Neuronal stem cell (in vitro differentiated cells): ENCODE measurements around the gene IBTK.

Experiments used
- DNase-seq: peaks from one replicate; pipeline ENCODE4 v3.0.0-alpha.2; 2013; ENCODE audit warnings: low spot score
- H2AFZ ChIP-seq: one replicate; pipeline ENCODE4 v1.6.1; 2013; ENCODE audit warnings: mild to moderate bottlenecking, low read length, inconsistent platforms
- H2AK5ac ChIP-seq: 2 replicates; pipeline ENCODE4 v1.6.1; 2013; ENCODE audit warnings: low read depth, mild to moderate bottlenecking, inconsistent platforms, low read length, moderate library complexity, mixed read lengths
- H2BK120ac ChIP-seq: 2 replicates; pipeline ENCODE4 v1.6.1; 2013; ENCODE audit warnings: low read depth, mild to moderate bottlenecking, inconsistent platforms, low read length, moderate library complexity, mixed read lengths
- H2BK12ac ChIP-seq: one replicate; pipeline ENCODE4 v1.6.1; 2013; ENCODE audit warnings: low read length, inconsistent platforms
- H2BK15ac ChIP-seq: 2 replicates; pipeline ENCODE4 v1.6.1; 2013; ENCODE audit warnings: mild to moderate bottlenecking, low read length, inconsistent platforms, mixed read lengths
- H2BK5ac ChIP-seq: one replicate; pipeline ENCODE4 v1.6.1; 2013; ENCODE audit warnings: inconsistent platforms, mild to moderate bottlenecking, low read length, moderate library complexity
- H3K14ac ChIP-seq: one replicate; pipeline ENCODE4 v1.6.1; 2013; ENCODE audit warnings: low read length, inconsistent platforms
- H3K18ac ChIP-seq: 2 replicates; pipeline ENCODE4 v1.6.1; 2013; ENCODE audit warnings: low read length, inconsistent platforms
- H3K23ac ChIP-seq: 2 replicates; pipeline ENCODE4 v1.6.1; 2013; ENCODE audit warnings: low read depth, mild to moderate bottlenecking, mixed read lengths, low read length, inconsistent platforms; ENCODE audit not compliant: poor library complexity
- H3K27ac ChIP-seq: replicated peaks from 3 replicates; pipeline ENCODE4 v1.5.1; 2013; ENCODE audit warnings: low read length, inconsistent platforms
- H3K27me3 ChIP-seq, 3 experiments: 2 replicates each; pipeline ENCODE4 v1.6.1; 2013; ENCODE audit warnings: low read length in 3 of 3, mild to moderate bottlenecking in 2 of 3, inconsistent platforms in 1 of 3, low read depth in 1 of 3, mixed read lengths in 1 of 3, moderate library complexity in 1 of 3; ENCODE audit not compliant: control insufficient read depth in 3 of 3, insufficient read depth in 3 of 3
- H3K36me3 ChIP-seq, 2 donors: replicated peaks in 1 of 2; 2 replicates each; pipeline ENCODE4 v1.6.1; 2013; ENCODE audit warnings: low read length in 2 of 2; ENCODE audit not compliant: control insufficient read depth in 2 of 2, insufficient read depth in 2 of 2
- H3K4ac ChIP-seq: 2 replicates; pipeline ENCODE4 v1.6.1; 2013; ENCODE audit warnings: inconsistent platforms, mild to moderate bottlenecking, low read length, moderate library complexity
- H3K4me1 ChIP-seq, 2 donors: 1 replicate in 1 of 2; 2 replicates in 1 of 2; pipeline ENCODE4 v1.6.1; 2013; ENCODE audit warnings: low read length in 2 of 2, low read depth in 1 of 2; ENCODE audit not compliant: control insufficient read depth in 2 of 2, insufficient read depth in 1 of 2
- H3K4me2 ChIP-seq: one replicate; pipeline ENCODE4 v1.6.1; 2013; ENCODE audit warnings: mild to moderate bottlenecking, low read length, inconsistent platforms; ENCODE audit not compliant: insufficient read depth, poor library complexity, severe bottlenecking
- H3K4me3 ChIP-seq, 2 donors: 2 replicates each; pipeline ENCODE4 v1.5.1; 2013; ENCODE audit warnings: low read length in 2 of 2, mild to moderate bottlenecking in 2 of 2, inconsistent platforms in 1 of 2, moderate library complexity in 1 of 2
- H3K79me1 ChIP-seq: one replicate; pipeline ENCODE4 v1.6.1; 2013; ENCODE audit warnings: low read depth, mild to moderate bottlenecking, inconsistent platforms, low read length, moderate library complexity
- H3K9ac ChIP-seq: one replicate; pipeline ENCODE4 v1.6.1; 2013; ENCODE audit warnings: mild to moderate bottlenecking, low read depth, low read length, inconsistent platforms; ENCODE audit not compliant: poor library complexity
- H3K9me3 ChIP-seq, 2 donors: replicated peaks in 1 of 2; 2 replicates each; pipeline versions ENCODE3 to v1.6.1; 2013; ENCODE audit warnings: low read length in 2 of 2, mild to moderate bottlenecking in 2 of 2, inconsistent platforms in 1 of 2, low read depth in 1 of 2, mixed read lengths in 1 of 2, moderate library complexity in 1 of 2; ENCODE audit not compliant: control insufficient read depth in 2 of 2, insufficient read depth in 1 of 2
- H4K8ac ChIP-seq: one replicate; pipeline ENCODE4 v1.6.1; 2013; ENCODE audit warnings: low read depth, mild to moderate bottlenecking, inconsistent platforms, low read length, moderate library complexity
- H4K91ac ChIP-seq: one replicate; pipeline ENCODE4 v1.6.1; 2013; ENCODE audit warnings: low read length, low read depth, mild to moderate bottlenecking, inconsistent platforms; ENCODE audit not compliant: poor library complexity
- WGBS, 2 donors: extraction: QIAGEN DNeasy Blood & Tissue Kit; methylation state at CpG; one replicate each; pipeline ENCODE4 v1.1.7; 2013; ENCODE audit warnings: missing lambda C conversion rate in 2 of 2, mixed read lengths in 1 of 2; ENCODE audit not compliant: insufficient read length in 2 of 2, insufficient replicate concordance in 1 of 2; ENCODE audit errors: extremely low coverage in 2 of 2; 5-methylcytosine and 5-hydroxymethylcytosine counted together

IBTK gene

DNA sequence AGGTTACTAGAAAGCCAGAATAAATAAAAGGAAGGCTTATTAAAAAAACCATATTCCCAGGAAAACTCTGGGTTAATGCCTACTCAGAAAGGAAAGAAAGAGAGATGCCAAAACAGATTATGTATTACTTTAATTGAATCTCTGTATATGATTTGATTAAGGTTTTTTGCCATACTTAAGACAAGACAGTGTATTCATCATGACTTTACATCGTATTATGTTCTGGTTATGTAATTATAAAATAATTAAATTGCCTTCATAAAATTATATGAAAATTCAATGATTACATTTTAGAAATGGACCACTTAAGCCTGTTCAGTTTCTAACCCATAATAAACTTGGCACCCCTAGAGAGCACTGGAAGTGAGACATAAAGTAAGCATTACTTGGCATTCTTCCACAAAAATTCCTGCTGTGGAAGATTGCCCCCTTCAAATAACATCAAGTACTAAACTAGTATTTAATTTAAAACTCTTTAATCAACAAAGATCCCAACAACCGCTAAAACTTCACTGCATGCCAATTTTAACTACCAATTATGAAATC is 20.8 kb upstream of the IBTK start:
- H3K27me3 ChIP-seq = no peaks in the 10 kb centered on the region
- H2AK5ac ChIP-seq = no peak overlapping the region
- H2BK5ac ChIP-seq = no peak overlapping the region
- no peak overlapping the region for H2AFZ ChIP-seq
- no peak overlapping the region for H3K4me3 ChIP-seq
- H3K14ac ChIP-seq = no peak overlapping the region
- no peaks in the 10 kb centered on the region for H3K36me3 ChIP-seq
- no peak overlapping the region for H4K91ac ChIP-seq
- WGBS, 2 donors = 100% methylated on average over 1 of the region's 2 CpGs; no CpG with 5 or more reads in 1 of the 2 donors
- H3K9me3 ChIP-seq = no peaks in the 10 kb centered on the region
- H3K4me1 ChIP-seq = peaks cover 0 to 7% of the 10 kb centered on the region in 2 donors
- no peak overlapping the region for H3K4me2 ChIP-seq
- no peak overlapping the region for H3K9ac ChIP-seq
- H3K23ac ChIP-seq = no peak overlapping the region
- DNase-seq = no peak
- H3K4ac ChIP-seq = no peak overlapping the region
- H3K18ac ChIP-seq = no peak overlapping the region
- H2BK12ac ChIP-seq = no peak overlapping the region
- no peak overlapping the region for H3K27ac ChIP-seq
- no peak overlapping the region for H2BK15ac ChIP-seq
- H3K79me1 ChIP-seq = no peaks in the 10 kb centered on the region
- H4K8ac ChIP-seq = no peak overlapping the region
- H2BK120ac ChIP-seq = no peak overlapping the region

DNA sequence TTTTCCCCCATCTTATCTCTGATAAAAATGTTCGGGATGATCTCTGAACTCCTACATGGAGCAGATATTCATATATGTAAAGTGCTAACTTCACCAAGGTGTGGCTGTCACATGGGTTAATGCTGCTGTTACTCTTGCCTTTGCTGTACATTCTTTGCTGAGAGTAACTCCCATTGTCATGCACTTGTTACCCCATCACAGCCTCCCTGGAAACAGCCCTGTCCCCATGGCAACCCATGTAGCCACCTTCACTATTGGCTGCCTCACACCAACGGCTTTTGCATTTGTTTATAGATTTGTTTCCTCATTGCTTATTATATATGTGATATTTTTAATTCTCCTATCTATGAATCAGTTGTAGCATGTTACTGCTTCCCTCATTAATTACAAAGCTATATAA is 17.3 kb upstream of the IBTK start:
- no peaks in the 10 kb centered on the region for H3K79me1 ChIP-seq
- H3K27me3 ChIP-seq = no peaks in the 10 kb centered on the region
- WGBS, 2 donors = no CpG with 5 or more reads among the region's 2 CpGs
- no peak overlapping the region for H2BK5ac ChIP-seq
- H3K9ac ChIP-seq = peak overlapping the region; percentile 37
- no peak overlapping the region for H3K18ac ChIP-seq
- no peak overlapping the region for H3K4ac ChIP-seq
- no peak overlapping the region for H2AK5ac ChIP-seq
- no peak for DNase-seq
- H4K8ac ChIP-seq = no peak overlapping the region
- no peak overlapping the region for H2BK15ac ChIP-seq
- no peak overlapping the region for H3K4me2 ChIP-seq
- H3K23ac ChIP-seq = no peak overlapping the region
- H3K4me3 ChIP-seq = no peak overlapping the region
- H3K36me3 ChIP-seq = no peaks in the 10 kb centered on the region
- H4K91ac ChIP-seq = no peak overlapping the region
- H3K14ac ChIP-seq = no peak overlapping the region
- no peak overlapping the region for H3K27ac ChIP-seq
- no peak overlapping the region for H2AFZ ChIP-seq
- H2BK120ac ChIP-seq = no peak overlapping the region
- H2BK12ac ChIP-seq = no peak overlapping the region
- H3K4me1 ChIP-seq = peaks cover 0 to 1% of the 10 kb centered on the region in 2 donors
- no peaks in the 10 kb centered on the region for H3K9me3 ChIP-seq

GRCh38 chr6:82264321-82264720 is 16.8 kb upstream of the IBTK start:
- H3K23ac ChIP-seq = no peak overlapping the region
- no peak for DNase-seq
- H3K9me3 ChIP-seq = peaks cover 0 to 2% of the 10 kb centered on the region in 2 donors
- no peak overlapping the region for H4K91ac ChIP-seq
- no peak overlapping the region for H2BK5ac ChIP-seq
- H3K9ac ChIP-seq = no peak overlapping the region
- H2BK15ac ChIP-seq = no peak overlapping the region
- no peak overlapping the region for H3K4ac ChIP-seq
- no peak overlapping the region for H4K8ac ChIP-seq
- H2BK12ac ChIP-seq = no peak overlapping the region
- H3K4me2 ChIP-seq = no peak overlapping the region
- H3K27me3 ChIP-seq = no peaks in the 10 kb centered on the region
- H2AFZ ChIP-seq = no peak overlapping the region
- H3K18ac ChIP-seq = no peak overlapping the region
- no peak overlapping the region for H3K4me3 ChIP-seq
- H2BK120ac ChIP-seq = no peak overlapping the region
- H3K36me3 ChIP-seq = no peaks in the 10 kb centered on the region
- no peak overlapping the region for H2AK5ac ChIP-seq
- H3K27ac ChIP-seq = no peak overlapping the region
- H3K4me1 ChIP-seq = peaks cover 0 to 1% of the 10 kb centered on the region in 2 donors
- H3K14ac ChIP-seq = no peak overlapping the region
- no peaks in the 10 kb centered on the region for H3K79me1 ChIP-seq

- Histone ChIP-seq H3K4me2 (no peak overlapping the region), H2BK12ac (no peak overlapping the region), H3K4me1 (peaks cover 0 to 1% of the 10 kb centered on the region in 2 donors), H2AFZ (no peak overlapping the region), H3K23ac (no peak overlapping the region), H2AK5ac (no peak overlapping the region), H4K91ac (no peak overlapping the region), H3K27ac (no peak overlapping the region), H3K9ac (no peak overlapping the region), H2BK120ac (no peak overlapping the region), H3K4ac (no peak overlapping the region), H3K9me3 (peaks cover 0 to 2% of the 10 kb centered on the region in 2 donors), H3K4me3 (no peak overlapping the region), H3K18ac (no peak overlapping the region), H2BK5ac (no peak overlapping the region), H3K79me1 (no peaks in the 10 kb centered on the region), H3K36me3 (no peaks in the 10 kb centered on the region), H4K8ac (no peak overlapping the region), H3K14ac (no peak overlapping the region), H2BK15ac (no peak overlapping the region), H3K27me3 (no peaks in the 10 kb centered on the region)
- no CpG with 5 or more reads among the region's 3 CpGs for WGBS, 2 donors
- no peak for DNase-seq
Measured at GRCh38 chr6:82263916-82264315, 16.4 kb upstream of the IBTK start.
